Measurements from ENCODE around the gene CNKSR1. TPM values are rescaled to one million over a fixed set of nuclear protein-coding genes. Genes with fewer than 3 reads are reported as not detected.

Gene CNKSR1
- total RNA-seq, 1 experiment from 2014 or later = 32.1 TPM

DNA sequence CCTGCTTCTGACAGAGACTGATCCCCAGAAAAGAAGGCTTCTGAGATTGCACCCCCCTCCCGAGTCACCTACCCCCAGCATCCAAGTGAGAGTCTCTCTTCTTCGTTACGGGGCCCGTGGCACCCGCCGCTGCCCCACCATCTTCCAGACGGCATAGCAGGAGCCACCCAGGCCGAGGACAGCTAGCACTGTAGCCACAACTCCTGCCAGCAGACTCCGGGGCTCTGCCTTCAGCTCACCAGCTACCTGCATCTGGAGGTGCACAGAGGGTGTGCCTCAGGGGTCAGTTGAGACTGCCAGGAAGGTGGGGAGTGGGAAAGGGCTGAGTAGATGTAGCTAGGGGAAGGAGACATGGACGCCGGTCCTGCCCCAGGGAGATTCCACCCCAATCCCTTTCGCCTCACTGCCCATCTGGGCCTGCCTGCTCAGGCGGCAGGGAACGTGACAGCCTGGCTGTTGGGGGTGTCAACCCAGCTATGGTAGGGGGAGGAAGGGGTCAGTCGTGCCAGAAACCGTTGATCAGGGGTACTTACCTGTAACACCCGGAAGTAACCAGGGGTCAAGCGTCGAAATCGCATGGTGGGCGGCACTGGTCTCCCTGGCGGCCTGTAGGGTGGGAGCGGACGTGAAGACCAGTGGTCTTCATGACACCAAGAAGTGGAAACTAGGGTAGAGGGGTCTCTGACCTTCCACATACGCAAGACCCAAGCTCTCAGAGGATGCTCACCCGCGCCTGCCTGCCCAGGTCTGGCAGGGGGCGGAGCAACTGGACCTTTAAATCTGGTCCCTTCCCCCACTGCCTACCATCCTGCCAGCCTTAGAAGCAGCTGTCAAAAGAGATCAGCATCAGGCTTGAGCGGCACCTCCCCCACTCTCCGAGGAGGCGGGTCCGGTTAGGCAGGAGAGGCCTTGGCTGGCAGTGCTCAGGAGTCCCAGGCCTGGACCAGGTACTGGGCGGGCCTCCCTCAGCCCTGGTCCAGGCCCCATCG is 5.9 kb upstream of the CNKSR1 start, which contains the start of gene ZNF593OS:
ZNF593OS (minus strand) TSS at position 749 of the 989 bp plus-strand sequence; CDS start at position 578, 171 bp downstream.
- no peaks in the 10 kb centered on the region for H3F3A ChIP-seq (ENCODE audit: low read length, unreplicated experiment)
- peak within 1 kb of the TSS; percentile 98 for H3K4me3 ChIP-seq (ENCODE audit: low read length)
- DNase-seq (no peak), ATAC-seq (no peak)
- no TSS peak for BruUV-seq (replicated peaks)
- H3K9me3 ChIP-seq (ENCODE audit: low read length) = no peaks in the 10 kb centered on the region
- ChIA-PET POLR2A (ENCODE audit: unreplicated experiment) (no interaction called here), CTCF (interaction anchor here (1.1 kb wide), 1 partner anchor 63 kb away, joined by 3 read pairs; the partner anchor contains the start of gene CEP85)
- TF ChIP-seq EZH2phosphoT487 (IDR thresholded peaks at IDR 0.05; ENCODE audit: borderline replicate concordance, low read length) (no peak), EZH2 (IDR thresholded peaks at IDR 0.05; ENCODE audit: low read length, unreplicated experiment) (no peak)
- TF ChIP-seq, protein P1, sequence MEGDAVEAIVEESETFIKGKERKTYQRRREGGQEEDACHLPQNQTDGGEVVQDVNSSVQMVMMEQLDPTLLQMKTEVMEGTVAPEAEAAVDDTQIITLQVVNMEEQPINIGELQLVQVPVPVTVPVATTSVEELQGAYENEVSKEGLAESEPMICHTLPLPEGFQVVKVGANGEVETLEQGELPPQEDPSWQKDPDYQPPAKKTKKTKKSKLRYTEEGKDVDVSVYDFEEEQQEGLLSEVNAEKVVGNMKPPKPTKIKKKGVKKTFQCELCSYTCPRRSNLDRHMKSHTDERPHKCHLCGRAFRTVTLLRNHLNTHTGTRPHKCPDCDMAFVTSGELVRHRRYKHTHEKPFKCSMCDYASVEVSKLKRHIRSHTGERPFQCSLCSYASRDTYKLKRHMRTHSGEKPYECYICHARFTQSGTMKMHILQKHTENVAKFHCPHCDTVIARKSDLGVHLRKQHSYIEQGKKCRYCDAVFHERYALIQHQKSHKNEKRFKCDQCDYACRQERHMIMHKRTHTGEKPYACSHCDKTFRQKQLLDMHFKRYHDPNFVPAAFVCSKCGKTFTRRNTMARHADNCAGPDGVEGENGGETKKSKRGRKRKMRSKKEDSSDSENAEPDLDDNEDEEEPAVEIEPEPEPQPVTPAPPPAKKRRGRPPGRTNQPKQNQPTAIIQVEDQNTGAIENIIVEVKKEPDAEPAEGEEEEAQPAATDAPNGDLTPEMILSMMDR (conservative IDR thresholded peaks at IDR 0.05; ENCODE audit: low read depth, low read length) = no peak
- H3K79me2 ChIP-seq (ENCODE audit: low read length) = peaks cover 19% of the 10 kb centered on the region
- peak within 1 kb of the TSS; percentile 97 for H3K4me2 ChIP-seq (ENCODE audit: low read length)
- peak within 1 kb of the TSS; percentile 99; the same call in 1 of the 2 replicates for H3K9ac ChIP-seq (ENCODE audit: low read length)
- H4K20me1 ChIP-seq (ENCODE audit: low read length) = no peaks in the 10 kb centered on the region
- peaks cover 11% of the 10 kb centered on the region for H3K4me1 ChIP-seq (ENCODE audit: insufficient read depth, low read length)
- no peaks in the 10 kb centered on the region for H3K9me2 ChIP-seq (replicated peaks; ENCODE audit: low read length)
- H3K36me3 ChIP-seq (ENCODE audit: low read depth, low read length) = no peaks in the 10 kb centered on the region
- no peaks in the 10 kb centered on the region for H3K27me3 ChIP-seq (ENCODE audit: low read length)
- intact Hi-C loops (cut with micrococcal nuclease) = no loop called here
- H2AFZ ChIP-seq (ENCODE audit: low read length) = no peak within 1 kb of the TSS
- H3K27ac ChIP-seq (ENCODE audit: low read length) = no peak within 1 kb of the TSS

GRCh38 chr1:26175346-26175745 is 1.9 kb upstream of the CNKSR1 start:
- no peak overlapping the region for H2AFZ ChIP-seq (ENCODE audit: low read length)
- peaks cover 25% of the 10 kb centered on the region for H3K4me1 ChIP-seq (ENCODE audit: insufficient read depth, low read length)
- H3K27ac ChIP-seq (ENCODE audit: low read length) = no peak overlapping the region
- no peak for ATAC-seq
- no peak overlapping the region for H3K4me3 ChIP-seq (ENCODE audit: low read length)
- no peaks in the 10 kb centered on the region for H3K9me2 ChIP-seq (replicated peaks; ENCODE audit: low read length)
- ChIA-PET CTCF (no interaction called here), POLR2A (ENCODE audit: unreplicated experiment) (no interaction called here)
- DNase-seq = no peak
- H3K9ac ChIP-seq (ENCODE audit: low read length) = no peak overlapping the region
- no peaks in the 10 kb centered on the region for H4K20me1 ChIP-seq (ENCODE audit: low read length)
- H3F3A ChIP-seq (ENCODE audit: low read length, unreplicated experiment) = no peaks in the 10 kb centered on the region
- TF ChIP-seq EZH2 (IDR thresholded peaks at IDR 0.05; ENCODE audit: low read length, unreplicated experiment) (no peak), EZH2phosphoT487 (IDR thresholded peaks at IDR 0.05; ENCODE audit: borderline replicate concordance, low read length) (no peak)
- TF ChIP-seq, protein P1 (conservative IDR thresholded peaks at IDR 0.05; ENCODE audit: low read depth, low read length) = no peak
- H3K9me3 ChIP-seq (ENCODE audit: low read length) = no peaks in the 10 kb centered on the region
- intact Hi-C loops (cut with micrococcal nuclease) = no loop called here
- H3K36me3 ChIP-seq (ENCODE audit: low read depth, low read length) = no peaks in the 10 kb centered on the region
- peaks cover 26% of the 10 kb centered on the region for H3K79me2 ChIP-seq (ENCODE audit: low read length)
- no TSS peak for BruUV-seq (replicated peaks)
- H3K27me3 ChIP-seq (ENCODE audit: low read length) = no peaks in the 10 kb centered on the region
- no peak overlapping the region for H3K4me2 ChIP-seq (ENCODE audit: low read length)

Measured in PC-3 (cell line).